Panc1 (cell line): ENCODE results near the gene ANGPTL7. TPM values are rescaled to one million over a fixed set of nuclear protein-coding genes. Genes with fewer than 3 reads are reported as not detected.
A peak's percentile ranks its signal among the peaks of the same experiment; 100 is the strongest.

ENCODE experiments used
- ATAC-seq: fragments of 200-7000 bp; cut with Tn5 transposase; 2 replicates; pipeline ENCODE4 v1.9.1; 2020; ENCODE audit warnings: mild to moderate bottlenecking, moderate library complexity
- BruUV-seq: library from RNA; stranded (reverse); fragments of 400-500 nt; replicated peaks from 2 replicates; lab custom pipeline; 2021; lab: Mats Ljungman, UMichigan
- CTCF ChIA-PET: fragments of 300-600 bp; sonication (Branson Sonifier 250); formaldehyde crosslinking; loops from one replicate; lab custom pipeline; 2022; ENCODE audit warnings: antibody characterized with exemption; lab: Charles Lee
- POLR2A ChIA-PET: fragments of 300-600 bp; sonication (Branson Sonifier 250); formaldehyde crosslinking; loops from one replicate; lab custom pipeline; 2022; ENCODE audit warnings: antibody characterized with exemption; lab: Charles Lee
- DNase-seq: peaks from one replicate; pipeline ENCODE4 v3.0.0-alpha.2; 2010; ENCODE audit warnings: low read depth, low spot score
- H3K27ac ChIP-seq: 2 replicates; pipeline ENCODE4 v1.5.1; 2011; ENCODE audit warnings: mild to moderate bottlenecking, low read length, inconsistent platforms
- H3K27me3 ChIP-seq: fragments of 200-500 bp; sonication (Bioruptor generic); 2 replicates; pipeline ENCODE4 v1.6.0; 2014; ENCODE audit warnings: low read length, inconsistent platforms; ENCODE audit not compliant: control insufficient read depth, insufficient read depth
- H3K36me3 ChIP-seq: fragments of 200-500 bp; sonication (Bioruptor generic); 2 replicates; pipeline ENCODE4 v1.5.1; 2014; ENCODE audit warnings: inconsistent platforms, mild to moderate bottlenecking, low read length, moderate library complexity; ENCODE audit not compliant: control insufficient read depth, insufficient read depth
- H3K4me1 ChIP-seq: 2 replicates; pipeline ENCODE4 v1.5.1; 2011; ENCODE audit warnings: inconsistent platforms, mild to moderate bottlenecking, low read length, moderate library complexity; ENCODE audit not compliant: control insufficient read depth, insufficient read depth
- H3K4me3 ChIP-seq, 2 experiments: 2 replicates each; pipeline ENCODE4 v1.5.1; 2011 to 2012; ENCODE audit warnings: low read depth in 2 of 2, low read length in 2 of 2, mild to moderate bottlenecking in 2 of 2, inconsistent platforms in 1 of 2, moderate library complexity in 1 of 2
- H3K9me3 ChIP-seq: fragments of 200-500 bp; sonication (Bioruptor generic); 2 replicates; pipeline ENCODE4 v1.5.1; 2014; ENCODE audit warnings: low read depth, mild to moderate bottlenecking, inconsistent platforms, low read length, moderate library complexity; ENCODE audit not compliant: control insufficient read depth, insufficient read depth
- POLR2AphosphoS5 ChIP-seq: IDR thresholded peaks from 2 replicates; pipeline ENCODE4 v1.6.1; 2012; ENCODE audit warnings: mild to moderate bottlenecking, low read depth, low read length, moderate library complexity
- SIN3A ChIP-seq: IDR thresholded peaks from 2 replicates; pipeline ENCODE4 v1.6.1; 2012; ENCODE audit warnings: low read depth, mild to moderate bottlenecking, low read length, moderate library complexity, borderline replicate concordance; ENCODE audit not compliant: insufficient read depth
- TCF7L2 ChIP-seq: IDR thresholded peaks from 2 replicates; pipeline ENCODE4 v1.6.1; 2011; ENCODE audit warnings: mild to moderate bottlenecking, low read depth, low read length, inconsistent platforms
- in situ Hi-C: cut with HindIII; loops from 2 replicates; pipeline ENCODE4 v1.10.0; 2016; ENCODE audit warnings: low sequenced_read_pairs, low pct_unique_long_range_greater_than_20kb
- intact Hi-C: fragments of 100-400 bp; cut with micrococcal nuclease; formaldehyde crosslinking; loops from one replicate; pipeline ENCODE4 v1.10.0; 2022; ENCODE audit not compliant: unreplicated experiment
- total RNA-seq: library from RNA; stranded (reverse); gene quantifications from one replicate; pipeline ENCODE4 v1.2.1, GENCODE V29; 2021; ENCODE audit not compliant: unreplicated experiment
- TF ChIP-seq, protein P1 (sequence below), 2 experiments: IDR thresholded peaks; 2 replicates each; pipeline ENCODE4 v1.6.1; 2011 to 2012; ENCODE audit warnings: low read depth in 2 of 2, control low read depth in 1 of 2, low read length in 1 of 2, mild to moderate bottlenecking in 1 of 2, moderate library complexity in 1 of 2; ENCODE audit not compliant: insufficient read depth in 1 of 2
- TF ChIP-seq, protein P2 (sequence below): fragments of 450-650 bp; IDR thresholded peaks from 2 replicates; pipeline ENCODE4 v1.5.1; 2017; ENCODE audit warnings: mild to moderate bottlenecking

The ANGPTL7 gene
- total RNA-seq, 1 experiment from 2014 or later, result not detected

DNA sequence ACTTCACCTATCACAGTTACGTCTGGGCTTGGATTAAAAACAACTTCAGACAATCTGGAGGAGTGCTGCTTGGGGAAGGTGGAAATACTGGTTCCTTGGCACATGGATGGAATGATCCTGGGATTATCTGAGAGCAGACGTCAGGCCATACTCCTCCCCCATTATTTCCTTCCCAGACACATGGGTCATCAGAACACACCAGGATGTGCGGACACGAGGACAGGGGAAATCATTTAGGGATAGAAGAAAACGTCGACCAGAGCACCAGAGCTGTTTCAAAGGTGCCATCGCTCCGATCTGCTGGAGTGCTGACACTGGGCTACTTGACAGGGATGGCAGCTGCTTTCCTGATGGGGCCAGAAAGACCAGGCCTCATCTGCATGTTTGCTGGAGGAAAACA, 31.8 kb upstream of the ANGPTL7 start:
- peak overlapping the region; percentile 35; the same call in 1 of the 2 replicates for H3K27ac ChIP-seq
- no peaks in the 10 kb centered on the region for H3K27me3 ChIP-seq
- CTCF ChIA-PET, result no interaction called here
- no TSS peak for BruUV-seq
- H3K9me3 ChIP-seq, result no peaks in the 10 kb centered on the region
- intact Hi-C loops, result no loop called here
- ATAC-seq (no peak), DNase-seq (no peak)
- H3K4me3 ChIP-seq, result no peak overlapping the region
- 0 out of 2 replicates have a peak, but pooled peaks cover 3% of the 10 kb centered on the region for H3K4me1 ChIP-seq
- peaks cover 4% of the 10 kb centered on the region for H3K36me3 ChIP-seq
- POLR2A ChIA-PET, result no interaction called here
- in situ Hi-C loops, result no loop called here
- TF ChIP-seq, protein P1, sequence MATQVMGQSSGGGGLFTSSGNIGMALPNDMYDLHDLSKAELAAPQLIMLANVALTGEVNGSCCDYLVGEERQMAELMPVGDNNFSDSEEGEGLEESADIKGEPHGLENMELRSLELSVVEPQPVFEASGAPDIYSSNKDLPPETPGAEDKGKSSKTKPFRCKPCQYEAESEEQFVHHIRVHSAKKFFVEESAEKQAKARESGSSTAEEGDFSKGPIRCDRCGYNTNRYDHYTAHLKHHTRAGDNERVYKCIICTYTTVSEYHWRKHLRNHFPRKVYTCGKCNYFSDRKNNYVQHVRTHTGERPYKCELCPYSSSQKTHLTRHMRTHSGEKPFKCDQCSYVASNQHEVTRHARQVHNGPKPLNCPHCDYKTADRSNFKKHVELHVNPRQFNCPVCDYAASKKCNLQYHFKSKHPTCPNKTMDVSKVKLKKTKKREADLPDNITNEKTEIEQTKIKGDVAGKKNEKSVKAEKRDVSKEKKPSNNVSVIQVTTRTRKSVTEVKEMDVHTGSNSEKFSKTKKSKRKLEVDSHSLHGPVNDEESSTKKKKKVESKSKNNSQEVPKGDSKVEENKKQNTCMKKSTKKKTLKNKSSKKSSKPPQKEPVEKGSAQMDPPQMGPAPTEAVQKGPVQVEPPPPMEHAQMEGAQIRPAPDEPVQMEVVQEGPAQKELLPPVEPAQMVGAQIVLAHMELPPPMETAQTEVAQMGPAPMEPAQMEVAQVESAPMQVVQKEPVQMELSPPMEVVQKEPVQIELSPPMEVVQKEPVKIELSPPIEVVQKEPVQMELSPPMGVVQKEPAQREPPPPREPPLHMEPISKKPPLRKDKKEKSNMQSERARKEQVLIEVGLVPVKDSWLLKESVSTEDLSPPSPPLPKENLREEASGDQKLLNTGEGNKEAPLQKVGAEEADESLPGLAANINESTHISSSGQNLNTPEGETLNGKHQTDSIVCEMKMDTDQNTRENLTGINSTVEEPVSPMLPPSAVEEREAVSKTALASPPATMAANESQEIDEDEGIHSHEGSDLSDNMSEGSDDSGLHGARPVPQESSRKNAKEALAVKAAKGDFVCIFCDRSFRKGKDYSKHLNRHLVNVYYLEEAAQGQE (IDR thresholded peaks at IDR 0.05; ENCODE audit: insufficient read depth in 1 of 2, low read depth in 2 of 2, low read length in 1 of 2), result no peak
- TF ChIP-seq, protein P2, sequence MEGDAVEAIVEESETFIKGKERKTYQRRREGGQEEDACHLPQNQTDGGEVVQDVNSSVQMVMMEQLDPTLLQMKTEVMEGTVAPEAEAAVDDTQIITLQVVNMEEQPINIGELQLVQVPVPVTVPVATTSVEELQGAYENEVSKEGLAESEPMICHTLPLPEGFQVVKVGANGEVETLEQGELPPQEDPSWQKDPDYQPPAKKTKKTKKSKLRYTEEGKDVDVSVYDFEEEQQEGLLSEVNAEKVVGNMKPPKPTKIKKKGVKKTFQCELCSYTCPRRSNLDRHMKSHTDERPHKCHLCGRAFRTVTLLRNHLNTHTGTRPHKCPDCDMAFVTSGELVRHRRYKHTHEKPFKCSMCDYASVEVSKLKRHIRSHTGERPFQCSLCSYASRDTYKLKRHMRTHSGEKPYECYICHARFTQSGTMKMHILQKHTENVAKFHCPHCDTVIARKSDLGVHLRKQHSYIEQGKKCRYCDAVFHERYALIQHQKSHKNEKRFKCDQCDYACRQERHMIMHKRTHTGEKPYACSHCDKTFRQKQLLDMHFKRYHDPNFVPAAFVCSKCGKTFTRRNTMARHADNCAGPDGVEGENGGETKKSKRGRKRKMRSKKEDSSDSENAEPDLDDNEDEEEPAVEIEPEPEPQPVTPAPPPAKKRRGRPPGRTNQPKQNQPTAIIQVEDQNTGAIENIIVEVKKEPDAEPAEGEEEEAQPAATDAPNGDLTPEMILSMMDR, result no peak
- TF ChIP-seq SIN3A (no peak), POLR2AphosphoS5 (no peak), TCF7L2 (no peak)

DNA sequence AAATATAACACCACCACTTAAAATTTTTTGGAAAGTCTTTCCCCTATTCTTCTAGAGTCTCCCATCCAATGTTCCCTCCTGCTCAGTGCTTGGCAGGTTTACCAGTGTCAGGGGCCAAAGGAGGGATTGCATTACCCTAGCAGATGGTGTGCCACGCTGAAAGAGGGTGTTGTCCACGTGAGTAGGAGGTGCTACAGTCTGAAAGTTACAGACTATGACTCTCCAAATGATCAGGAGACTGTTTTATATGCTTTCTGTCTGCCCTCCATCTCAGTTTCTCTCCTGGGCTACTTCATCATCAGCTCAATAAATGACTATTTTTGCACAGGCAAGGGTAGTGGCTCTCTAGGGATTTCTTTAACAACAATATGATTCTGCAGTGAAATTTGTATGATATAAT, 31.3 kb upstream of the ANGPTL7 start:
- intact Hi-C loops, result no loop called here
- ChIA-PET POLR2A (no interaction called here), CTCF (no interaction called here)
- Histone ChIP-seq H3K4me1 (0 out of 2 replicates have a peak, but pooled peaks cover 3% of the 10 kb centered on the region), H3K4me3 (no peak overlapping the region), H3K36me3 (peaks cover 4% of the 10 kb centered on the region), H3K27me3 (no peaks in the 10 kb centered on the region), H3K9me3 (no peaks in the 10 kb centered on the region), H3K27ac (peak overlapping the region; percentile 52; the same call in 1 of the 2 replicates)
- DNase-seq (no peak), ATAC-seq (no peak)
- in situ Hi-C loops, result no loop called here
- no TSS peak for BruUV-seq
- TF ChIP-seq POLR2AphosphoS5 (no peak), TCF7L2 (no peak), SIN3A (no peak)
- TF ChIP-seq, protein P1 (IDR thresholded peaks at IDR 0.05; ENCODE audit: insufficient read depth in 1 of 2, low read depth in 2 of 2, low read length in 1 of 2), result no peak
- TF ChIP-seq, protein P2, result no peak
